HG02938 (cell line): ENCODE results near the gene MBD1.
"Not testable (repeated sequence)": the region's sequence is repeated elsewhere in the genome, so short reads cannot be mapped to it uniquely, and the experiment has no call there.

Experiments
- ATAC-seq: cut with Tn5 transposase; IDR thresholded peaks from one replicate; pipeline ENCODE4 v1.9.1; 2021; ENCODE audit warnings: mild to moderate bottlenecking, moderate library complexity; ENCODE audit not compliant: unreplicated experiment

MBD1 gene

GRCh38 chr18:50293039-50293438 lies 11.7 kb upstream of the MBD1 start:
- no peak for ATAC-seq

GRCh38 chr18:50289108-50289443 lies 7.8 kb upstream of the MBD1 start:
- no peak for ATAC-seq

GRCh38 chr18:50288348-50289107 lies 7.2 kb upstream of the MBD1 start:
- not testable (repeated sequence) for ATAC-seq

- ATAC-seq, result peak; percentile 88
Measured at GRCh38 chr18:50287441-50288347, 6.4 kb upstream of the MBD1 start, which contains the start of gene CXXC1. CXXC1 (minus strand) TSS chr18:50287692; CDS start chr18:50287589, 103 bp downstream.

- no peak for ATAC-seq
Measured at GRCh38 chr18:50287028-50287440, 5.7 kb upstream of the MBD1 start.

GRCh38 chr18:50286391-50287027 lies 5.2 kb upstream of the MBD1 start:
- ATAC-seq, result no peak

- ATAC-seq, result no peak
Measured at GRCh38 chr18:50285631-50286321, 4.5 kb upstream of the MBD1 start.

GRCh38 chr18:50285071-50285470 lies 3.7 kb upstream of the MBD1 start:
- no peak for ATAC-seq

GRCh38 chr18:50284255-50284885 lies 3.0 kb upstream of the MBD1 start:
- ATAC-seq, result no peak

- no peak for ATAC-seq
Measured at GRCh38 chr18:50283469-50284209, 2.3 kb upstream of the MBD1 start.

- ATAC-seq, result no peak
Measured at GRCh38 chr18:50282521-50283335, 1.4 kb upstream of the MBD1 start.

- no peak for ATAC-seq
Measured at GRCh38 chr18:50281972-50282520, 723 bp upstream of the MBD1 start.

- ATAC-seq, result no peak
Measured at GRCh38 chr18:50280707-50281294, 522 bp downstream of the MBD1 start.

- no peak for ATAC-seq
Measured at GRCh38 chr18:50279752-50280151, 1.6 kb downstream of the MBD1 start.

- no peak for ATAC-seq
Measured at GRCh38 chr18:50277942-50278341, 3.4 kb downstream of the MBD1 start.

GRCh38 chr18:50276452-50276851 lies 4.9 kb downstream of the MBD1 start:
- ATAC-seq, result no peak

- no peak for ATAC-seq
Measured at GRCh38 chr18:50275503-50276036, 5.8 kb downstream of the MBD1 start.

GRCh38 chr18:50274941-50275340 lies 6.4 kb downstream of the MBD1 start:
- no peak for ATAC-seq
